H9 (cell line): Measurements from ENCODE around the gene SRGAP3. TPM values are rescaled to one million over a fixed set of nuclear protein-coding genes. Genes with fewer than 3 reads are reported as not detected.

Experiments used
- DNase-seq: peaks from one replicate; pipeline ENCODE4 v3.0.0-alpha.2; 2017
- H2AFZ ChIP-seq: one replicate; pipeline ENCODE4 v1.6.1; 2013; ENCODE audit warnings: mild to moderate bottlenecking, low read length, control low read depth, moderate library complexity
- H2AK5ac ChIP-seq: 2 replicates; pipeline ENCODE4 v1.6.1; 2013; ENCODE audit warnings: low read length, control low read depth, mixed read lengths; ENCODE audit not compliant: insufficient read length
- H2BK120ac ChIP-seq: one replicate; pipeline ENCODE4 v1.6.1; 2013; ENCODE audit warnings: low read depth, mild to moderate bottlenecking, low read length, control low read depth, inconsistent platforms; ENCODE audit not compliant: poor library complexity, severe bottlenecking
- H2BK12ac ChIP-seq: 2 replicates; pipeline ENCODE4 v1.6.1; 2013; ENCODE audit warnings: low read length, control low read depth, mixed read lengths, low read depth; ENCODE audit not compliant: insufficient read length
- H2BK15ac ChIP-seq: 2 replicates; pipeline ENCODE4 v1.6.1; 2013; ENCODE audit warnings: low read depth, low read length, control low read depth
- H2BK20ac ChIP-seq: one replicate; pipeline ENCODE4 v1.6.1; 2013; ENCODE audit warnings: low read depth, mild to moderate bottlenecking, low read length, control low read depth, inconsistent platforms; ENCODE audit not compliant: poor library complexity, severe bottlenecking
- H2BK5ac ChIP-seq: 2 replicates; pipeline ENCODE4 v1.6.1; 2013; ENCODE audit warnings: low read length, control low read depth, mixed read lengths; ENCODE audit not compliant: insufficient read length
- H3K14ac ChIP-seq: 2 replicates; pipeline ENCODE4 v1.6.1; 2013; ENCODE audit warnings: low read length, control low read depth; ENCODE audit not compliant: insufficient read depth
- H3K18ac ChIP-seq: 2 replicates; pipeline ENCODE4 v1.6.1; 2013; ENCODE audit warnings: low read depth, mild to moderate bottlenecking, mixed read lengths, low read length, control low read depth; ENCODE audit not compliant: insufficient read length
- H3K23ac ChIP-seq: 2 replicates; pipeline ENCODE4 v1.6.1; 2013; ENCODE audit warnings: low read length, control low read depth, mixed read lengths, low read depth; ENCODE audit not compliant: insufficient read length
- H3K23me2 ChIP-seq: 2 replicates; pipeline ENCODE4 v1.6.1; 2013; ENCODE audit warnings: low read depth, mild to moderate bottlenecking, mixed read lengths, low read length, control low read depth; ENCODE audit not compliant: insufficient read length, poor library complexity, severe bottlenecking
- H3K27ac ChIP-seq: 2 replicates; pipeline ENCODE4 v1.5.1; 2013; ENCODE audit warnings: low read length, control low read depth, mixed read lengths, low read depth; ENCODE audit not compliant: insufficient read length
- H3K27me3 ChIP-seq: 2 replicates; pipeline ENCODE4 v1.6.1; 2013; ENCODE audit warnings: low read length, control low read depth, inconsistent platforms; ENCODE audit not compliant: insufficient read depth
- H3K4ac ChIP-seq: 2 replicates; pipeline ENCODE4 v1.6.1; 2013; ENCODE audit warnings: low read depth, mild to moderate bottlenecking, control low read depth, inconsistent platforms, low read length, moderate library complexity
- H3K4me1 ChIP-seq: 2 replicates; pipeline ENCODE4 v1.6.1; 2013; ENCODE audit warnings: low read length, control low read depth, inconsistent platforms; ENCODE audit not compliant: insufficient read depth
- H3K4me2 ChIP-seq: 2 replicates; pipeline ENCODE4 v1.6.1; 2013; ENCODE audit warnings: low read length, control low read depth, mixed read lengths; ENCODE audit not compliant: insufficient read length, insufficient read depth
- H3K56ac ChIP-seq: 2 replicates; pipeline ENCODE4 v1.6.1; 2013; ENCODE audit warnings: low read depth, mild to moderate bottlenecking, mixed read lengths, low read length, control low read depth; ENCODE audit not compliant: insufficient read length
- H3K79me1 ChIP-seq: 2 replicates; pipeline ENCODE4 v1.6.1; 2013; ENCODE audit warnings: low read depth, mild to moderate bottlenecking, moderate library complexity, low read length, control low read depth, inconsistent platforms; ENCODE audit not compliant: insufficient read depth, poor library complexity, severe bottlenecking
- H3K79me2 ChIP-seq: 2 replicates; pipeline ENCODE4 v1.6.1; 2013; ENCODE audit warnings: low read length, control low read depth, inconsistent platforms; ENCODE audit not compliant: insufficient read depth
- H3K9ac ChIP-seq: 2 replicates; pipeline ENCODE4 v1.6.1; 2013; ENCODE audit warnings: low read length, control low read depth, mixed read lengths; ENCODE audit not compliant: insufficient read length; ENCODE audit errors: extremely low read depth
- H3K9me3 ChIP-seq: one replicate; pipeline ENCODE4 v1.6.1; 2013; ENCODE audit warnings: low read depth, low read length, inconsistent platforms; ENCODE audit not compliant: control insufficient read depth
- H3T11ph ChIP-seq: one replicate; pipeline ENCODE4 v1.6.1; 2013; ENCODE audit warnings: mild to moderate bottlenecking, low read length, control low read depth, inconsistent platforms
- H4K20me1 ChIP-seq: one replicate; pipeline ENCODE4 v1.6.1; 2013; ENCODE audit not compliant: control insufficient read depth, insufficient read length, insufficient read depth
- H4K5ac ChIP-seq: 2 replicates; pipeline ENCODE4 v1.6.1; 2013; ENCODE audit warnings: low read depth, mild to moderate bottlenecking, mixed read lengths, low read length, control low read depth; ENCODE audit not compliant: insufficient read length
- H4K8ac ChIP-seq: replicated peaks from 2 replicates; pipeline ENCODE4 v1.6.1; 2013; ENCODE audit warnings: low read length, control low read depth, mixed read lengths, low read depth; ENCODE audit not compliant: insufficient read length
- H4K91ac ChIP-seq: 2 replicates; pipeline ENCODE4 v1.6.1; 2013; ENCODE audit warnings: low read depth, mild to moderate bottlenecking, moderate library complexity, mixed read lengths, low read length, control low read depth; ENCODE audit not compliant: insufficient read length
- H3K27ac Mint-ChIP-seq, 3 experiments: 2 replicates in 2 of 3; 3 replicates in 1 of 3; pipeline ENCODE4 v1.8.0; 2020 to 2021; ENCODE audit warnings: mixed read lengths in 3 of 3, mild to moderate bottlenecking in 1 of 3, moderate library complexity in 1 of 3
- H3K27me3 Mint-ChIP-seq: 2 replicates; pipeline ENCODE4 v1.8.0; 2021; ENCODE audit warnings: low read depth, mild to moderate bottlenecking, moderate library complexity, mixed read lengths
- H3K36me3 Mint-ChIP-seq, 3 experiments: 2 replicates in 2 of 3; 3 replicates in 1 of 3; pipeline ENCODE4 v1.8.0; 2020 to 2021; ENCODE audit warnings: low read depth in 3 of 3, mixed read lengths in 3 of 3; ENCODE audit not compliant: insufficient read depth in 1 of 3
- H3K4me1 Mint-ChIP-seq, 2 experiments: 2 replicates each; pipeline ENCODE4 v1.8.0; 2020; ENCODE audit warnings: mixed read lengths in 2 of 2
- H3K4me3 Mint-ChIP-seq, 2 experiments: 2 replicates in 1 of 2; 3 replicates in 1 of 2; pipeline ENCODE4 v1.8.0; 2020 to 2021; ENCODE audit warnings: mild to moderate bottlenecking in 2 of 2, mixed read lengths in 2 of 2, moderate library complexity in 1 of 2
- H3K9me3 Mint-ChIP-seq, 2 experiments: 2 replicates in 1 of 2; 3 replicates in 1 of 2; pipeline ENCODE4 v1.8.0; 2020; ENCODE audit warnings: mild to moderate bottlenecking in 2 of 2, mixed read lengths in 2 of 2, moderate library complexity in 1 of 2
- WGBS: extraction: QIAGEN DNeasy Blood & Tissue Kit; methylation state at CpG from one replicate; pipeline ENCODE4 v1.1.7; 2013; ENCODE audit warnings: missing lambda C conversion rate, low lambda C conversion rate, mixed read lengths; ENCODE audit not compliant: insufficient read length; ENCODE audit errors: extremely low coverage; 5-methylcytosine and 5-hydroxymethylcytosine counted together
- total RNA-seq: library from RNA; stranded (reverse); gene quantifications from 2 replicates; pipeline ENCODE4 v1.2.1, GENCODE V29; 2021
- TF ChIP-seq, protein P1 (sequence below): fragments of 200-600 bp; sonication (generic); conservative IDR thresholded peaks from 3 replicates; pipeline ENCODE4 v1.8.0; 2021; ENCODE audit warnings: antibody characterized with exemption, mild to moderate bottlenecking

Gene SRGAP3
- total RNA-seq, 1 experiment from 2014 or later, result 3.4 TPM

DNA sequence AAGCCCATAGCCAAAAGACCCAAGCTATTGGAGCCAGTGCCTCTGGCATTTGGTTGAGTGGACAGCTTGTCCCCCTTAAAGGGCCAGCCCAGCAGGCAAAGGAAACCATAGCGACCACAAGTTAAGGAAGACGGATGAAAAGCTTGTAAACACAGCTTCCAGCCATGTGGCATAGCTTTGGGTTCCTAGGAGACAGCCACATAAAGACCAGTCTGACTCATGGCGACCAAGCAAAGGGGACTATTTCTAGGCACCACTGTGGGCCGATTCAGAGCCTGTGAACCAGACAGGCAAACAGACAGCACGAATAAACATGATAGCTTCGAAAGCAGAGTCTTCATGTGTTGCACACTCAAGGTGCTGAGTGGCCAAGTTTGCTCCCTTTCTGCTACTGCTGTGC is 30.5 kb upstream of the SRGAP3 start:
- Histone ChIP-seq H3K79me2 (no peaks in the 10 kb centered on the region), H3K27me3 (no peaks in the 10 kb centered on the region), H3T11ph (no peak overlapping the region), H3K23ac (no peak overlapping the region), H2BK15ac (no peak overlapping the region), H2BK5ac (no peak overlapping the region), H3K9me3 (no peaks in the 10 kb centered on the region), H3K23me2 (no peaks in the 10 kb centered on the region), H2BK12ac (no peak overlapping the region), H2AFZ (no peak overlapping the region), H3K4me1 (no peaks in the 10 kb centered on the region; the same call in 1 of the 2 replicates), H3K79me1 (no peaks in the 10 kb centered on the region), H3K9ac (no peak overlapping the region), H3K18ac (peak overlapping the region; percentile 9), H4K5ac (no peak overlapping the region), H3K56ac (no peak overlapping the region), H4K91ac (no peak overlapping the region), H3K4me2 (no peak overlapping the region), H2BK120ac (no peak overlapping the region), H4K20me1 (no peaks in the 10 kb centered on the region), H3K27ac (no peak overlapping the region), H2BK20ac (no peak overlapping the region), H4K8ac (no peak overlapping the region), H3K14ac (no peak overlapping the region), H2AK5ac (no peak overlapping the region), H3K4ac (no peak overlapping the region)
- Mint-ChIP-seq H3K27ac (no peak overlapping the region; a peak in 1 of 7 replicates), H3K9me3 (no peaks in the 10 kb centered on the region), H3K4me1 (peaks cover 18% of the 10 kb centered on the region in 2 experiments), H3K4me3 (no peak overlapping the region), H3K27me3 (peaks cover 2% of the 10 kb centered on the region), H3K36me3 (no peaks in the 10 kb centered on the region)
- TF ChIP-seq, protein P1, sequence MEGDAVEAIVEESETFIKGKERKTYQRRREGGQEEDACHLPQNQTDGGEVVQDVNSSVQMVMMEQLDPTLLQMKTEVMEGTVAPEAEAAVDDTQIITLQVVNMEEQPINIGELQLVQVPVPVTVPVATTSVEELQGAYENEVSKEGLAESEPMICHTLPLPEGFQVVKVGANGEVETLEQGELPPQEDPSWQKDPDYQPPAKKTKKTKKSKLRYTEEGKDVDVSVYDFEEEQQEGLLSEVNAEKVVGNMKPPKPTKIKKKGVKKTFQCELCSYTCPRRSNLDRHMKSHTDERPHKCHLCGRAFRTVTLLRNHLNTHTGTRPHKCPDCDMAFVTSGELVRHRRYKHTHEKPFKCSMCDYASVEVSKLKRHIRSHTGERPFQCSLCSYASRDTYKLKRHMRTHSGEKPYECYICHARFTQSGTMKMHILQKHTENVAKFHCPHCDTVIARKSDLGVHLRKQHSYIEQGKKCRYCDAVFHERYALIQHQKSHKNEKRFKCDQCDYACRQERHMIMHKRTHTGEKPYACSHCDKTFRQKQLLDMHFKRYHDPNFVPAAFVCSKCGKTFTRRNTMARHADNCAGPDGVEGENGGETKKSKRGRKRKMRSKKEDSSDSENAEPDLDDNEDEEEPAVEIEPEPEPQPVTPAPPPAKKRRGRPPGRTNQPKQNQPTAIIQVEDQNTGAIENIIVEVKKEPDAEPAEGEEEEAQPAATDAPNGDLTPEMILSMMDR, result no peak
- no CpG with 5 or more reads among the region's 6 CpGs for WGBS
- no peak for DNase-seq
